NCI-H187 (cell line): Measurements from ENCODE around the gene DNAL1.
"Not testable (repeated sequence)": the region's sequence is repeated elsewhere in the genome, so short reads cannot be mapped to it uniquely, and the experiment has no call there.

Source experiments
- DNase-seq, 2 experiments: peaks; one replicate each; lab custom pipeline; 2025; lab: John Stamatoyannopoulos, UW

The DNAL1 gene

GRCh38 chr14:73640796-73641365 lies 3.9 kb upstream of the DNAL1 start:
- no peak for DNase-seq

DNA sequence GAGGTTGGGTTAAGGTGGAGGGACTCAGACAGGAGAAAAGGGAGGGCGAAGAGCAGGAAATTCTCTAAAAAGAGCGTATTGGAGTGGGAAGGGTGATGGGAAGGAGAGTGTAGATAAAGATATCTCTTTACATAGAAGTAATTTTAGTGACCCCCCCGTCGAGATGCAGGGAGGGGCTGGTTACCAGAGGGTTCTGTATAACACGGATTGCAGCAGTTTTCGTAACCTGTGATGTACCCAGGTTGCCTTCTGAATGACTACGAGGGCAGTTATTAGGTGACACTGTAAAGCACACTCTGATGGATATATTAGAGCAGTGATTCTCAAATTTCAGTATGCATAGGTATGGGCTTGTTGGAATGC lies 443 bp downstream of the DNAL1 start:
- no peak for DNase-seq

- DNase-seq: no peak
Measured at GRCh38 chr14:73651005-73651404, 6.2 kb downstream of the DNAL1 start.

GRCh38 chr14:73655851-73656250 lies 11.1 kb downstream of the DNAL1 start:
- no peak for DNase-seq

DNA sequence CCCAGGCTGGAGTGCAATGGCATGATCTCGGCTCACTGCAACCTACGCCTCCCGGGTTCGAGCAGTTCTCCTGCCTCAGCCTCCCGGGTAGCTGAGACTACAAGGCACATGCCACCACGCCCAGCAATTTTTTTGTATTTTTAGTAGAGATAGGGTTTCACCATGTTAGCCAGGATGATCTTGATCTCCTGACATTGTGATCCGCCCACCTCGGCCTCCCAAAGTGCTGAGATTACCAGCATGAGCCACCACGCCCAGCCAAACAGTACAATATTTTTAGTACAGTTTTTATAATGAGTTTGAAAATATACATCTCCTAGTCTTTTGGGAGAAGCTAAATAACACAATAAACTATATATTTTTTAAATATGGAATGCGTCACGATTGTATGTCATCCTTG lies 14.4 kb downstream of the DNAL1 start:
- not testable (repeated sequence) for DNase-seq

DNA sequence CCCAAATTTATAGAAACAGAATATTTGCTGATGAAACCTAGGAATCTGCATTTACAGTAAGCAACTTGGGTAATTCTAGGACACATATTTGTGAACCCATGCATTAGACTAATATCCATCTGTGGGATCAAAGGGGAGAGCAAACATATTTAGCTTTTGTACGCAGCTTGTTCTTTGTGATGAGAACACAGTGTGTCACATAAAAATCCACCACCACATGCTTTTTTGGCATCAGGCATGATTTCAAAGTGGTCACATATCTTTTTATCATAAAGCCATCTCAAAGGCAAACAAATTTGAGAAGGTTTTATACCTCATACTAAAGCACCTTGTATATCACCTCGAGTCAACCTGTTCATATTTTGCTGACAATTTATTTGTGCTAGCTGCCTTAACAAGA lies 15.7 kb downstream of the DNAL1 start:
- no peak for DNase-seq

- no peak for DNase-seq
Measured at GRCh38 chr14:73661872-73662271, 17.1 kb downstream of the DNAL1 start.

DNA sequence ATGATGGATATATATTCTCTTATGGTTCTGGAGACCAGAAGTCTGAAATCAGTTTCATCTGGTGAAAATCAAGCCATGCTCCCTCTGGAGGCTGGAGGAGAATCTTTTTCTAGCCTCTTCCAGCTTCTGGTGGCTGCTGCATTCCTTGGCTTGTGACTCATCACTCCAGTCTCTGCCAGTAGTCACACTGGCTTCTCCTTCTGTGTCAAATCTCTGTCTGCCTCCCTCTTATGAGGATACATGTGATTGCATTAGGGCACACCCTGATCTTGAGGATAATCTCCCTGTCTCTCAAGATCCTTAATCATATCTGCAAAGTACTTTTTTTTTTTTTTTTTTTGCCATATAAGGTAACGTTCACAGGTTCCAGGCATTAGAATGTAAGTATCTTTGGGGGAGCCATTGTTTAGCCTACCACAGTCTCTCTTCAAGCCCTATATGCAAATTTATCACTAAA lies 17.7 kb downstream of the DNAL1 start:
- DNase-seq: no peak

- no peak for DNase-seq
Measured at GRCh38 chr14:73663548-73664212, 18.9 kb downstream of the DNAL1 start.

DNA sequence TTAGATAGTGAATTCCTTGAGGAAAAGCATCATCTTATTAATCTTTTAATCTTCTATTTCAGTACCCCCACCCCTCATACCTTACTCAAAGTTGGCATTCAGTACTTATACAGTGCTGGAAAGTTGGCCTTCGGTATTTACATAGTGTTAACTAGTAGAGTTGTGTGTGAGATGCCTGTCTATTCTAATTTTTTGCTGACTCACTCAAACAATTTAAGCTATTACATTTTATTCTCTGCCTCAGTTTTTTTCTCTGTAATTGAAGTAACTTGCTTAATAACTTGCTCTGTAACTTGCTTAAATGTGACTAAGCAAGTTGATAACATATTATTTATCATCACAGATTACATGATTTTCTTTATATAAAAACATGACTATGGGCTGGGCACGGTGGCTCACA lies 20.3 kb downstream of the DNAL1 start:
- no peak for DNase-seq

DNA sequence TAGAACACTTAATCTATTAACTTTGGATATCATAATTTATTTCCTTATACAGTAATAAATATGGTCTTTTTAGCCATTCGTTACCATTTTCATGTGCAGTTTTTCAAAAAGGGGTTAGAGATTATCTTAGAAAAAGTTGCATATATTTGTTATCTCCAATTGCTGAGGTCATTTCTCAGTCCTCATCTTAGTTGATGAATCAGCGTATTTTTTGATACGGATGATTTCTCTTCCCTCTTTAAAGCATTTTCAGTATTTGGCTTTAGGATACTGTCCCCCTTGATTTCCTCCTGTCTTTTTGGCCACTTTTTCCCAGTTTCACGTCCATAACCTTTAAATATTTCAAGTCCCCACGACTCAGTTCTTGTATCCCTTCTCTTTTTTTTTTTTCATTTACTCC lies 21.8 kb downstream of the DNAL1 start:
- no peak for DNase-seq

DNA sequence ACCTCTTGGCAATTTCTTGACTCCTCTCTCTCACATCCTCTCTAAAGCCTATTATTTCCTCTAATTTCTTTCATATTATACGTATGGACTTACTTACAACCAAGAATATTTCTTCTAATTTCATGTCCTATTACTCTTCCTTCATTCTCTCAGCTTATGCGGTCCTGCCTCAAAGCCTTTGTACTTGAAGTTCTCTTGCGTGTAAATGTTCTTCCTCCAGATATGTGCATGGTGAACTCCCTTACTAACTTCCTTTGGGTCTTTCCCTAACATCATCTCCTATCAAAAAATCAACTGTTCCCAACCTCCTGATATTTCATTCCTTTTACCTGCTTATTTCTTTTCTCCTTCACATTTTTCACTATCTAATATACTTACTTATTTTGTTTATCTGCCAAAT lies 23.1 kb downstream of the DNAL1 start:
- DNase-seq: no peak

- no peak for DNase-seq
Measured at GRCh38 chr14:73674986-73675385, 30.2 kb downstream of the DNAL1 start.

- no peak for DNase-seq
Measured at GRCh38 chr14:73678698-73679097, 33.9 kb downstream of the DNAL1 start.

- no peak for DNase-seq
Measured at GRCh38 chr14:73680821-73681220, 36.0 kb downstream of the DNAL1 start.

DNA sequence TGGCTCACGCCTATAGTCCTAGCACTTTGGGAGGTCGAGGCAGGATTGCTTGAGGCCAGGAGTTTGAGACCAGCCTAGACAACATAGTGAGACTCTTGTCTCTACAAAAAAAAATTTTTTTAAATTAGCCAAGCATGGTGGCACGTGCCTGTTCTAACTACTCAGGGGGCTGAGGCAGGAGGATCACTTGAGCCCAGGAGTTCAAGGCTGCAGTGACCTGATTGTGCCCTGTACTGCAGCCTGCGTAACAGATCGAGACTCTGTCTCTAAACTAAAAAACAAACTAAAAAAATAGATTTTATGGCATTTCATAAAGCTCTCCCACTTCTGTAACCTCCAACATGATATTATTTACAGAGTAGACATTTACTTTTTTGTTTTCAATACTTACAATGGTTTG lies 39.8 kb downstream of the DNAL1 start:
- DNase-seq: no peak

DNA sequence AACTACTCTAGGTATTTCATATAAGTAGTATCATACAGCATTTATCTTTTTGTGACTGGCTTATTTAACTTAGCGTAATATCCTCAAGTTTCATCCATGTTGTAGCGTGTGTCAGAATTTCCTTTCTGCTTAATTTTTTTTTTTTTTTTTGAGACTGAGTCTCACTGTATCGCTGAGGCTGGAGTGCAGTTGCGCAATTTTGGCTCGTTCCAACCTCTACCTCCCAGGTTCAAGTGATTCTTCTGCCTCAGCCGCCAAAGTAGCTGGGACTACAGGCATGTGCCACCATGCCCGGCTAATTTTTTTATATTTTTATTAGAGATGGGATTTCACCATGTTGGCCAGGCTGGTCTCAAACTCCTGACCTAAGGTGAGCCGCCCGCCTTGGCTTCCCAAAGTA lies 40.5 kb downstream of the DNAL1 start:
- DNase-seq: no peak

- DNase-seq: no peak
Measured at GRCh38 chr14:73686901-73687300, 42.1 kb downstream of the DNAL1 start.

- no peak for DNase-seq
Measured at GRCh38 chr14:73694083-73694482, 49.3 kb downstream of the DNAL1 start.

- DNase-seq: no peak
Measured at GRCh38 chr14:73695082-73695481, 50.3 kb downstream of the DNAL1 start.

DNA sequence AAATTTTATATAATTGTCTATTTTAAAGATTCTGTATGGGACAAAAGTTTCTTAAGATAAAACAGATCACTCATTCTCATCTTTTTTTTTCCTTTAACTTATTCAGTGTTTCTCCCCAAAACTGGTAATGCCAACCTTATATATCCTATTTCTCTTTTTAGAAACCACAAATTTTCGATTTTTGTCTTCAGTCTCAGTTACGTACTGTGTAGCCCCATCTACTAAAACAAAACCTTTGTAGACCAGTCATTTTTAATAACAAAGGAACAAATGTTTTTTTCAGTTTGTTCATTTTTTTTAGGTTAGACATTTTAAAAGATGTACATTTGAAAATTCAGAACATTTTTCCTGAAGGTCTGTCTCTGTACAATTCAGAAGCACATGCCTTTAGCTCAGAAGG lies 51.2 kb downstream of the DNAL1 start:
- DNase-seq: no peak

GRCh38 chr14:73696466-73697400 lies 51.9 kb downstream of the DNAL1 start:
- no peak for DNase-seq

DNA sequence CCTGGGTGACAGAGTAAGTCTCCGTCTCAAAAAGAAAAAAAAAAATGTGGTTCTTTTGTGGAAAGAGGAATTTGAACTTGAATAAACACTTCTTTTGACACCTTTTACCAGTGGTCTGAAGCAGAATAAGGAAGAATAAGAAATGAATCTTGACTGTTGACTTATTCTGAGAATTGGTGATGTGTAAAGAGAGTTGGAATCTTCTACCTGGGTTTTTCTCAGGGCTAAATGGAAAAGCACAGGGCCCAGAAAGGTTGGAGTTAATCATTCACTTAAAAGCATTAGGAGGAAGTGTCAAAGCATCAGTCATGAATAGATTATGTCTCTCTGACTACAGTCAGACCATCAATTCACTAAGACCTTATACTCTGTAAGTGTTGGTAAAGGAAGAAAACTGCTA lies 55.5 kb downstream of the DNAL1 start:
- no peak for DNase-seq
